IMR-90 (cell line): Measurements from ENCODE around the gene C21orf91.
"Not testable (repeated sequence)": the region's sequence is repeated elsewhere in the genome, so short reads cannot be mapped to it uniquely, and the experiment has no call there.

Experiments used
- CEBPB ChIP-seq: IDR thresholded peaks from 2 replicates; pipeline ENCODE4 v1.6.1; 2012; ENCODE audit warnings: low read depth, low read length, improper control_type of control experiment
- POLR2A ChIP-seq: IDR thresholded peaks from 2 replicates; pipeline ENCODE4 v1.6.1; 2012; ENCODE audit warnings: mild to moderate bottlenecking, low read depth, low read length
- RCOR1 ChIP-seq: IDR thresholded peaks from 2 replicates; pipeline ENCODE4 v1.6.1; 2012; ENCODE audit warnings: mild to moderate bottlenecking, low read length, improper control_type of control experiment; ENCODE audit not compliant: insufficient replicate concordance
- TF ChIP-seq, protein P1 (sequence below): conservative IDR thresholded peaks from 2 replicates; pipeline ENCODE4 v1.5.1; 2012; ENCODE audit warnings: mild to moderate bottlenecking, low read depth, low read length, improper control_type of control experiment

DNA sequence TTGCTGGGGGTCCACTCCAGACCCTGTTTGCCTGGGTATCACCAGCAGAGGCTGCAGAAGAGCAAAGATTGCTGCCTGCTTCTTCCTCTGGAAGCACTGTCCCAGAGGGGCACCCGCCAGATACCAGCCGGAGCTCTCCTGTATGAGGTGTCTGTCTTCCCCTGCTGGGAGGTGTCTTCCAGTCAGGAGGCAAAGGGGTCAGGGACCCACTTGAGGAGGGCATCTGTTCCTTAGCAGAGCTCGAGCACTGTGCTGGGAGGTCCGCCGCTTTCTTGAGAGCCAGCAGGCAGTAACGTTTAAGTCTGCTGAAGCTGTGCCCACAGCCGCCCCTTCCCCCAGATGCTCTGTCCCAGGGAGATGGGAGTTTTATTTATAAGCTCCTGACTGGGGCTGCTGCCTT, 44.1 kb downstream of the C21orf91 start:
- not testable (repeated sequence) for TF ChIP-seq CEBPB, POLR2A, RCOR1
- TF ChIP-seq, protein P1, sequence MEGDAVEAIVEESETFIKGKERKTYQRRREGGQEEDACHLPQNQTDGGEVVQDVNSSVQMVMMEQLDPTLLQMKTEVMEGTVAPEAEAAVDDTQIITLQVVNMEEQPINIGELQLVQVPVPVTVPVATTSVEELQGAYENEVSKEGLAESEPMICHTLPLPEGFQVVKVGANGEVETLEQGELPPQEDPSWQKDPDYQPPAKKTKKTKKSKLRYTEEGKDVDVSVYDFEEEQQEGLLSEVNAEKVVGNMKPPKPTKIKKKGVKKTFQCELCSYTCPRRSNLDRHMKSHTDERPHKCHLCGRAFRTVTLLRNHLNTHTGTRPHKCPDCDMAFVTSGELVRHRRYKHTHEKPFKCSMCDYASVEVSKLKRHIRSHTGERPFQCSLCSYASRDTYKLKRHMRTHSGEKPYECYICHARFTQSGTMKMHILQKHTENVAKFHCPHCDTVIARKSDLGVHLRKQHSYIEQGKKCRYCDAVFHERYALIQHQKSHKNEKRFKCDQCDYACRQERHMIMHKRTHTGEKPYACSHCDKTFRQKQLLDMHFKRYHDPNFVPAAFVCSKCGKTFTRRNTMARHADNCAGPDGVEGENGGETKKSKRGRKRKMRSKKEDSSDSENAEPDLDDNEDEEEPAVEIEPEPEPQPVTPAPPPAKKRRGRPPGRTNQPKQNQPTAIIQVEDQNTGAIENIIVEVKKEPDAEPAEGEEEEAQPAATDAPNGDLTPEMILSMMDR = not testable (repeated sequence)
